ENCODE measurements around the gene CRTC1. TPM values are rescaled to one million over a fixed set of nuclear protein-coding genes. Genes with fewer than 3 reads are reported as not detected.

CRTC1 gene
- total RNA-seq, 1 experiment from 2014 or later, result 19.0 TPM

DNA sequence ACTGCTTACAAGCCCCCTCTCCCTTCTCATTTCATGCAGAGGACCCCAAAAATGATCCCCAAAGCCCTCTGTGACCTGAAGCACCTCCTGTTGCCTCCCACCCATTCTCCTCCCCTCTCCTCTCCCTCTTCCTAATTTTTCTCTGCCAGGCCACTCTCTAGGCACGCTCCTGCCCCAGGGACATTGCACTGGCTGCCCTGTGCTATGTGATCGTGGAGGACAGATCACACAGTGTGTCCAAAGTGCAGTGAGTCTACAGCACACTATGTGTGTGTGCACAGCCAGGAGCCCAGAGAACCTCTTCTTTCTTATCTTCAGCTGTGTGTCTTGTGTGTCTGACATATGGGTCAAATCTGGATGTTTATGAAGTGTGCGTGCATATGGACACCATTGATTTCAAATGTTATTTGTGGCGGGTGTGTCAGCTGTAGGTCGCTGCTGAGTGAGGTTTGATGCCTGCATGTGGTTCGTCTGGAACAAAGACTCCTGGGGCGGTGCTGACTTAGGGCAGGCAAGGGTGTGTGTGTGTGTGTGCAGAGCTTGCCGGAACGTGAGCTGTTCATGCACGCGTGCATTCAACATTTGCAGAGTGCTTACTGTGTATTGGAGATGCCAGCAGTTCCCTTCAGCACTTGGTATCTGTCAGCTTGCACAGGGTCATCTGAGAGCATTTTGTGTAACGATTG is 48.7 kb upstream of the CRTC1 start:
- Histone ChIP-seq H3K9me3 (ENCODE audit: control insufficient read depth, low read depth, low read length) (no peaks in the 10 kb centered on the region), H3K79me2 (ENCODE audit: insufficient read depth, low read length) (no peaks in the 10 kb centered on the region; the same call in 1 of the 2 replicates), H2BK12ac (ENCODE audit: insufficient read length, low read depth, low read length) (no peak overlapping the region), H4K91ac (ENCODE audit: insufficient read length, low read depth, low read length) (no peak overlapping the region), H3T11ph (ENCODE audit: low read length) (no peak overlapping the region), H3K23me2 (ENCODE audit: insufficient read length, low read depth, low read length, poor library complexity, severe bottlenecking) (peaks cover 9% of the 10 kb centered on the region), H2BK20ac (ENCODE audit: low read depth, low read length, poor library complexity, severe bottlenecking) (no peak overlapping the region), H3K4me2 (ENCODE audit: insufficient read depth, insufficient read length, low read length) (no peak overlapping the region), H4K5ac (ENCODE audit: insufficient read length, low read depth, low read length) (no peak overlapping the region), H4K8ac (replicated peaks; ENCODE audit: insufficient read length, low read depth, low read length) (no peak overlapping the region), H3K18ac (ENCODE audit: insufficient read length, low read depth, low read length) (no peak overlapping the region), H4K20me1 (ENCODE audit: control insufficient read depth, insufficient read depth, insufficient read length) (no peaks in the 10 kb centered on the region), H3K27ac (ENCODE audit: insufficient read length, low read depth, low read length) (no peak overlapping the region), H2BK5ac (ENCODE audit: insufficient read length, low read length) (no peak overlapping the region), H3K9ac (ENCODE audit: extremely low read depth, insufficient read length, low read length) (no peak overlapping the region), H3K4me1 (ENCODE audit: insufficient read depth, low read length) (peaks cover 3% of the 10 kb centered on the region; the same call in 1 of the 2 replicates), H2BK120ac (ENCODE audit: low read depth, low read length, poor library complexity, severe bottlenecking) (no peak overlapping the region), H3K56ac (ENCODE audit: insufficient read length, low read depth, low read length) (no peak overlapping the region), H2BK15ac (ENCODE audit: low read depth, low read length) (no peak overlapping the region), H3K23ac (ENCODE audit: insufficient read length, low read depth, low read length) (no peak overlapping the region), H2AFZ (ENCODE audit: low read length) (no peak overlapping the region), H3K14ac (ENCODE audit: insufficient read depth, low read length) (no peak overlapping the region), H3K4ac (ENCODE audit: low read depth, low read length) (no peak overlapping the region), H3K79me1 (ENCODE audit: insufficient read depth, low read depth, low read length, poor library complexity, severe bottlenecking) (peaks cover 3% of the 10 kb centered on the region), H3K27me3 (ENCODE audit: insufficient read depth, low read length) (no peaks in the 10 kb centered on the region), H2AK5ac (ENCODE audit: insufficient read length, low read length) (no peak overlapping the region)
- DNase-seq, result no peak
- H3K4me3 Mint-ChIP-seq, result no peak overlapping the region
- peaks cover 0 to 3% (median 0%) of the 10 kb centered on the region in 3 experiments; a peak in 1 of 7 replicates for H3K36me3 Mint-ChIP-seq (ENCODE audit: insufficient read depth in 1 of 3, low read depth in 3 of 3)
- peaks cover 9 to 18% of the 10 kb centered on the region in 2 experiments for H3K4me1 Mint-ChIP-seq
- H3K27me3 Mint-ChIP-seq (ENCODE audit: low read depth), result peaks cover 35% of the 10 kb centered on the region
- no CpG with 5 or more reads among the region's 12 CpGs for WGBS (ENCODE audit: extremely low coverage, insufficient read length, low lambda C conversion rate)
- no peak for TF ChIP-seq CTCF (conservative IDR thresholded peaks at IDR 0.05)
- H3K27ac Mint-ChIP-seq, result no peak overlapping the region
- H3K9me3 Mint-ChIP-seq, result no peaks in the 10 kb centered on the region

Data from H9 (cell line).